HCT116 (cell line): ENCODE measurements around the gene RPH3AL. TPM values are rescaled to one million over a fixed set of nuclear protein-coding genes. Genes with fewer than 3 reads are reported as not detected.

Source experiments
- ATAC-seq: fragments of 200-7000 bp; cut with Tn5 transposase; 2 replicates; pipeline ENCODE4 v1.9.1; 2020; ENCODE audit warnings: mild to moderate bottlenecking, moderate library complexity
- BruUV-seq: library from RNA; stranded (reverse); fragments of 400-500 nt; replicated peaks from 2 replicates; lab custom pipeline; 2021; lab: Mats Ljungman, UMichigan
- CTCF ChIA-PET: fragments of 300-600 bp; sonication (Branson Sonifier 250); formaldehyde crosslinking; loops from one replicate; lab custom pipeline; 2021; ENCODE audit warnings: antibody characterized with exemption; lab: Charles Lee
- POLR2A ChIA-PET: fragments of 300-600, 350-600 bp; sonication (Branson Sonifier 250); formaldehyde crosslinking; loops from one replicate; lab custom pipeline; 2021; ENCODE audit warnings: antibody characterized with exemption; lab: Charles Lee
- RAD21 ChIA-PET, 2 experiments: fragments of 300-600 bp; sonication (Branson Sonifier 250); formaldehyde crosslinking; loops; one replicate each; lab custom pipeline; 2023; ENCODE audit warnings: low total read pairs in 2 of 2; ENCODE audit not compliant: uncharacterized antibody in 2 of 2, unreplicated experiment in 2 of 2, low non-redundant PET in 1 of 2; lab: Charles Lee
- DNase-seq: peaks from one replicate; pipeline ENCODE4 v3.0.0-alpha.2; 2010; ENCODE audit warnings: low read depth, low spot score
- H2AFZ ChIP-seq: fragments of 200-600 bp; shearing (Covaris generic), sonication (generic); 2 replicates; pipeline ENCODE4 v1.6.1; 2017; ENCODE audit warnings: low read depth, mixed run types, mixed read lengths, antibody characterized with exemption, low read length; ENCODE audit not compliant: poor library complexity, severe bottlenecking
- H3K27ac ChIP-seq: 2 replicates; pipeline ENCODE4 v1.5.1; 2012; ENCODE audit warnings: low read depth, low read length
- H3K27me3 ChIP-seq: fragments of 200-600 bp; sonication (generic); 2 replicates; pipeline ENCODE4 v1.6.1; 2016; ENCODE audit warnings: mixed run types, low read length, mixed read lengths; ENCODE audit not compliant: insufficient read depth
- H3K36me3 ChIP-seq, 2 experiments: fragments of 200-500 bp in 1 of 2; fragments of 200-600 bp in 1 of 2; sonication (Bioruptor generic) in 1 of 2; sonication (generic) in 1 of 2; 2 replicates each; pipeline versions ENCODE4 v1.5.1 to v1.6.1; 2014 to 2016; ENCODE audit warnings: low read length in 2 of 2, inconsistent platforms in 1 of 2, mixed read lengths in 1 of 2, mixed run types in 1 of 2; ENCODE audit not compliant: insufficient read depth in 2 of 2, control insufficient read depth in 1 of 2
- H3K4me1 ChIP-seq, 2 experiments: fragments of 200-600 bp in 1 of 2; sonication (generic) in 1 of 2; 2 replicates each; pipeline versions ENCODE4 v1.5.1 to v1.6.1; 2012 to 2017; ENCODE audit warnings: low read length in 2 of 2, inconsistent platforms in 1 of 2, mild to moderate bottlenecking in 1 of 2, mixed read lengths in 1 of 2, mixed run types in 1 of 2, moderate library complexity in 1 of 2; ENCODE audit not compliant: insufficient read depth in 2 of 2, control insufficient read depth in 1 of 2
- H3K4me2 ChIP-seq: fragments of 200-600 bp; sonication (generic); 2 replicates; pipeline ENCODE4 v1.6.1; 2017; ENCODE audit warnings: mixed run types, low read length, mixed read lengths
- H3K4me3 ChIP-seq, 2 experiments: fragments of 200-600 bp in 1 of 2; sonication (generic) in 1 of 2; replicated peaks in 1 of 2; 2 replicates each; pipeline ENCODE4 v1.5.1; 2011 to 2016; ENCODE audit warnings: low read length in 2 of 2, control low read depth in 1 of 2, low read depth in 1 of 2, mild to moderate bottlenecking in 1 of 2, mixed read lengths in 1 of 2, mixed run types in 1 of 2
- H3K79me2 ChIP-seq: fragments of 200-600 bp; sonication (generic); 2 replicates; pipeline ENCODE4 v1.6.1; 2017; ENCODE audit warnings: mild to moderate bottlenecking, mixed run types, low read length, moderate library complexity, mixed read lengths; ENCODE audit not compliant: insufficient read depth
- H3K9ac ChIP-seq: fragments of 200-600 bp; sonication (generic); 2 replicates; pipeline ENCODE4 v1.6.1; 2016; ENCODE audit warnings: low read length, mixed read lengths
- H3K9me2 ChIP-seq: fragments of 200-600 bp; sonication (generic), shearing (Covaris generic); 2 replicates; pipeline ENCODE4 v1.6.1; 2017; ENCODE audit warnings: mixed run types, mild to moderate bottlenecking, moderate library complexity; ENCODE audit not compliant: insufficient read depth
- H3K9me3 ChIP-seq, 2 experiments: fragments of 200-500 bp in 1 of 2; fragments of 200-600 bp in 1 of 2; sonication (Bioruptor generic) in 1 of 2; sonication (generic) in 1 of 2; 2 replicates each; pipeline ENCODE4 v1.6.1; 2014 to 2017; ENCODE audit warnings: low read length in 2 of 2, mixed read lengths in 2 of 2, inconsistent platforms in 1 of 2, low read depth in 1 of 2, mild to moderate bottlenecking in 1 of 2, mixed run types in 1 of 2, moderate library complexity in 1 of 2; ENCODE audit not compliant: control insufficient read depth in 1 of 2, insufficient read depth in 1 of 2
- H4K20me1 ChIP-seq: fragments of 200-600 bp; sonication (generic), shearing (Covaris generic); 2 replicates; pipeline ENCODE4 v1.6.1; 2017; ENCODE audit warnings: mixed run types, mild to moderate bottlenecking, moderate library complexity; ENCODE audit not compliant: insufficient read depth
- ATF3 ChIP-seq: IDR thresholded peaks from 2 replicates; pipeline ENCODE4 v1.6.1; 2012
- CBX3 ChIP-seq: IDR thresholded peaks from 2 replicates; pipeline ENCODE4 v1.6.1; 2012; ENCODE audit warnings: low read depth
- CEBPB ChIP-seq: IDR thresholded peaks from 2 replicates; pipeline ENCODE4 v1.6.1; 2012; ENCODE audit warnings: low read depth
- CTCF ChIP-seq, 3 experiments: fragments of 200-600 bp in 1 of 3; sonication (generic) in 1 of 3; IDR thresholded peaks in 2 of 3; conservative IDR thresholded peaks in 1 of 3; 2 replicates each; pipeline ENCODE4 v1.5.1; 2012 to 2017; ENCODE audit warnings: low read depth in 2 of 3, low read length in 2 of 3, antibody characterized with exemption in 1 of 3, borderline replicate concordance in 1 of 3, control low read depth in 1 of 3, mild to moderate bottlenecking in 1 of 3, mixed read lengths in 1 of 3, mixed run types in 1 of 3, moderate library complexity in 1 of 3; ENCODE audit not compliant: insufficient read depth in 1 of 3
- EGR1 ChIP-seq: IDR thresholded peaks from 2 replicates; pipeline ENCODE4 v1.6.1; 2012; ENCODE audit warnings: low read depth
- ELF1 ChIP-seq: IDR thresholded peaks from 2 replicates; pipeline ENCODE4 v1.6.1; 2012; ENCODE audit warnings: low read depth, borderline replicate concordance
- EZH2 ChIP-seq: fragments of 200-600 bp; sonication (generic); IDR thresholded peaks from 2 replicates; pipeline ENCODE4 v1.6.1; 2017; ENCODE audit warnings: antibody characterized with exemption, mixed run types
- EZH2phosphoT487 ChIP-seq: fragments of 200-600 bp; IDR thresholded peaks from 2 replicates; pipeline ENCODE4 v1.6.1; 2018; ENCODE audit warnings: antibody characterized with exemption, borderline replicate concordance
- FOSL1 ChIP-seq: IDR thresholded peaks from 2 replicates; pipeline ENCODE4 v1.6.1; 2012; ENCODE audit warnings: low read depth
- JUND ChIP-seq: IDR thresholded peaks from 2 replicates; pipeline ENCODE4 v1.6.1; 2012
- POLR2A ChIP-seq: IDR thresholded peaks from 2 replicates; pipeline ENCODE4 v1.7.0; 2011; ENCODE audit warnings: borderline replicate concordance; ENCODE audit not compliant: insufficient read depth, insufficient read length; ENCODE audit errors: extremely low read depth
- POLR2AphosphoS5 ChIP-seq: IDR thresholded peaks from 2 replicates; pipeline ENCODE4 v1.6.1; 2011; ENCODE audit warnings: mild to moderate bottlenecking, low read depth, low read length, moderate library complexity
- REST ChIP-seq: IDR thresholded peaks from 2 replicates; pipeline ENCODE4 v1.6.1; 2012; ENCODE audit warnings: low read depth
- SIN3A ChIP-seq: IDR thresholded peaks from 2 replicates; pipeline ENCODE4 v1.6.1; 2012; ENCODE audit warnings: low read depth
- SRF ChIP-seq: IDR thresholded peaks from 2 replicates; pipeline ENCODE4 v1.6.1; 2012; ENCODE audit warnings: low read depth
- TCF7L2 ChIP-seq: IDR thresholded peaks from 2 replicates; pipeline ENCODE4 v1.7.0; 2011; ENCODE audit warnings: borderline replicate concordance, inconsistent platforms; ENCODE audit not compliant: insufficient read depth, insufficient read length; ENCODE audit errors: extremely low read depth
- YY1 ChIP-seq: IDR thresholded peaks from 2 replicates; pipeline ENCODE4 v1.6.1; 2011; ENCODE audit warnings: low read length, low read depth, moderate library complexity, mild to moderate bottlenecking; ENCODE audit not compliant: insufficient replicate concordance; ENCODE audit errors: extremely low read depth
- ZBTB33 ChIP-seq: IDR thresholded peaks from 2 replicates; pipeline ENCODE4 v1.6.1; 2011; ENCODE audit warnings: mild to moderate bottlenecking, low read length, moderate library complexity; ENCODE audit not compliant: insufficient replicate concordance; ENCODE audit errors: extremely low read depth
- ZFX ChIP-seq: fragments of 450-650 bp; IDR thresholded peaks from 2 replicates; pipeline ENCODE4 v1.6.1; 2017
- ZNF274 ChIP-seq: fragments of 200-500 bp; sonication (Bioruptor generic); IDR thresholded peaks from 2 replicates; pipeline ENCODE4 v1.6.1; 2014; ENCODE audit warnings: mild to moderate bottlenecking, low read depth, low read length, inconsistent platforms
- intact Hi-C: fragments of 100-400 bp; cut with micrococcal nuclease; formaldehyde crosslinking; loops from 2 replicates; pipeline ENCODE4 v1.10.0; 2022
- total RNA-seq: library from RNA; stranded (reverse); gene quantifications from one replicate; pipeline ENCODE4 v1.2.1, GENCODE V29; 2021; ENCODE audit not compliant: unreplicated experiment

The RPH3AL gene
- total RNA-seq, 1 experiment from 2014 or later = 17.0 TPM

- H3K4me2 ChIP-seq = no peak overlapping the region
- no peaks in the 10 kb centered on the region for H3K4me1 ChIP-seq
- TF ChIP-seq SIN3A = no peak
- no peak for TF ChIP-seq ZBTB33
- no peak for TF ChIP-seq ZFX
- TF ChIP-seq CBX3 = no peak
- no peak for TF ChIP-seq CTCF (IDR thresholded peaks at IDR 0.05 in 2 of 3, conservative IDR thresholded peaks at IDR 0.05 in 1 of 3; ENCODE audit: borderline replicate concordance in 1 of 3, insufficient read depth in 1 of 3, low read depth in 2 of 3, low read length in 2 of 3)
- TF ChIP-seq EZH2 = no peak
- no peak for TF ChIP-seq TCF7L2
- no peak for TF ChIP-seq YY1
- no peak for TF ChIP-seq ELF1
- no peak for TF ChIP-seq JUND
- TF ChIP-seq SRF = no peak
- no peak for TF ChIP-seq POLR2AphosphoS5
- TF ChIP-seq ATF3 = no peak
- no peak for TF ChIP-seq POLR2A
- TF ChIP-seq EZH2phosphoT487 = no peak
- TF ChIP-seq REST = no peak
- TF ChIP-seq FOSL1 = no peak
- TF ChIP-seq CEBPB = no peak
- no peak for TF ChIP-seq ZNF274
- TF ChIP-seq EGR1 = no peak
- TF ChIP-seq, all 23 proteins: peak for 0
- CTCF ChIA-PET = no interaction called here
- BruUV-seq = no TSS peak
- RAD21 ChIA-PET = no interaction called here
- Histone ChIP-seq H4K20me1 (no peaks in the 10 kb centered on the region), H3K79me2 (no peaks in the 10 kb centered on the region), H3K4me3 (no peak overlapping the region), H3K9ac (no peak overlapping the region), H3K27ac (no peak overlapping the region), H2AFZ (no peak overlapping the region), H3K27me3 (no peaks in the 10 kb centered on the region), H3K9me2 (no peaks in the 10 kb centered on the region), H3K36me3 (no peaks in the 10 kb centered on the region), H3K9me3 (no peaks in the 10 kb centered on the region)
- DNase-seq (no peak), ATAC-seq (no peak)
- POLR2A ChIA-PET = no interaction called here
- intact Hi-C loops = no loop called here
Observed at GRCh38 chr17:222172-222571, 130.4 kb downstream of the RPH3AL start.
